ENCODE measurements around the gene LLGL1. TPM values are rescaled to one million over a fixed set of nuclear protein-coding genes. Genes with fewer than 3 reads are reported as not detected.

The LLGL1 gene
- total and polyA plus RNA-seq, 3 donors from 2014 or later = 24.2 to 46.8 (median 40.0) TPM

DNA sequence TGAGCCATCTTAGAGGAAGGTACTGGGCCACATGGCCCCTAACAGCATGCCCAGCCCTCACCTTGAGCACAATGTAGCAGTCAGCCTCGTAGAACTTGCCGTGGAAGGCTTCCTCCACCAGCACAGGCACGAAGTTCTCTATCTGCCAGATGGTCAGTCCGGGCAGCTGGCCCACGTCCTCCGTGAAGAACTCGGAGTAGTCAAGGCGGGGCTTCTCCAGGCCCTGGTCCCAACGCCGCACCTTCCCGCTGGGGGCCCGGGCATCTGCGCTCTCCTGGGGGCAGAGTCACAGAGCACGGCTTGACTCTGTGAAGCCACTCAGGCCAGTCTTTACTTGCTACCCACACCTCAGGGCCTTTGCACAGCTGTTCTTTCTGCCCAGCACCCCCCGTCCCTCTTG lies 25.8 kb downstream of the LLGL1 start:
- no peaks in the 10 kb centered on the region for H3K27me3 ChIP-seq
- 57 to 73% methylated on average over 1 to 15 of the region's 15 CpGs for WGBS, 2 donors
- no peaks in the 10 kb centered on the region for H3K9me3 ChIP-seq
- H3K36me3 ChIP-seq (ENCODE audit: low read depth, missing control alignments) = no peaks in the 10 kb centered on the region
- no peak for DNase-seq
- peaks cover 24% of the 10 kb centered on the region for H3K4me1 ChIP-seq
- no peak overlapping the region for H3K4me3 ChIP-seq
- intact Hi-C loops (cut with DNase I; ENCODE audit: low total_unique reads) = no loop called here
- TF ChIP-seq POLR2A (IDR thresholded peaks at IDR 0.05) = no peak
- TF ChIP-seq, protein P1, sequence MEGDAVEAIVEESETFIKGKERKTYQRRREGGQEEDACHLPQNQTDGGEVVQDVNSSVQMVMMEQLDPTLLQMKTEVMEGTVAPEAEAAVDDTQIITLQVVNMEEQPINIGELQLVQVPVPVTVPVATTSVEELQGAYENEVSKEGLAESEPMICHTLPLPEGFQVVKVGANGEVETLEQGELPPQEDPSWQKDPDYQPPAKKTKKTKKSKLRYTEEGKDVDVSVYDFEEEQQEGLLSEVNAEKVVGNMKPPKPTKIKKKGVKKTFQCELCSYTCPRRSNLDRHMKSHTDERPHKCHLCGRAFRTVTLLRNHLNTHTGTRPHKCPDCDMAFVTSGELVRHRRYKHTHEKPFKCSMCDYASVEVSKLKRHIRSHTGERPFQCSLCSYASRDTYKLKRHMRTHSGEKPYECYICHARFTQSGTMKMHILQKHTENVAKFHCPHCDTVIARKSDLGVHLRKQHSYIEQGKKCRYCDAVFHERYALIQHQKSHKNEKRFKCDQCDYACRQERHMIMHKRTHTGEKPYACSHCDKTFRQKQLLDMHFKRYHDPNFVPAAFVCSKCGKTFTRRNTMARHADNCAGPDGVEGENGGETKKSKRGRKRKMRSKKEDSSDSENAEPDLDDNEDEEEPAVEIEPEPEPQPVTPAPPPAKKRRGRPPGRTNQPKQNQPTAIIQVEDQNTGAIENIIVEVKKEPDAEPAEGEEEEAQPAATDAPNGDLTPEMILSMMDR (IDR thresholded peaks at IDR 0.05) = no peak
- H3K27ac ChIP-seq = no peak overlapping the region

GRCh38 chr17:18252160-18252559 lies 26.7 kb downstream of the LLGL1 start:
- Histone ChIP-seq H3K27me3 (no peaks in the 10 kb centered on the region), H3K4me3 (no peak overlapping the region), H3K4me1 (peaks cover 25% of the 10 kb centered on the region), H3K9me3 (no peaks in the 10 kb centered on the region), H3K36me3 (ENCODE audit: low read depth, missing control alignments) (no peaks in the 10 kb centered on the region), H3K27ac (no peak overlapping the region)
- TF ChIP-seq POLR2A (IDR thresholded peaks at IDR 0.05) = no peak
- TF ChIP-seq, protein P1 (IDR thresholded peaks at IDR 0.05) = no peak
- intact Hi-C loops (cut with DNase I; ENCODE audit: low total_unique reads) = no loop called here
- 87 to 96% methylated on average over 4 to 5 of the region's 5 CpGs for WGBS, 2 donors
- no peak for DNase-seq

DNA sequence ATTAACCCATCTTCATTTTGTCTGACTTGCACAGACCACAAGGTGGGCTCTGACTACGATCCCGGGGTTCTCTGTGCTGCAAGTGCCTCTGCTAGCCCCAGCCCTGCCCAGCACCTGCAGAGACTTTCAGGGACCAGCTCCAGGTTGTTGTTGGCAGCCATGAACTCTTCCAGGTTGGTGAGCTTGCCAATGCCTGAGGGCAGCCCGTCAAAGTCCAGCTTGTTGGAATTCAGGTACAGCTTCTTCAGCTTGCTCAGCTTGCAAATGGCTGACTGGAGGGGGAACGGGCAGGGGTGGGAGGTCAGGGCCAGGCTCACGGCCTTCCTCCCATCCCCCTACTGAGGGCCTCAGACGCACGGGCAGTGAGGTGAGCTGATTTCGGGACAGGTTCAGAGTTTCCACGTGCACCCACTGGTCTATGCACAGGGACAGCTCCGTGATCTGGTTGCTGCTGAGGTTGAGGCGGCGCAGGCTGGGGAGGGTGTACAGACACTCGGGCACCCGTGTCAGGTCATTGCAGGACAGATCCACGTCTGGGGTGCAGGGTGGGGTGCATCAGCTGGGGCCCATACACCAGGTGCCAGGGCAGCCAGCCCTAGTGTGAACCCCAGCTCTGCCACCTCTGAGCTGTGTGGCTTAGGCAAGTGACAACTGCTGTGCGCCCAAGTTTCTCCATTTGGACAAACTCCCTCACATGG lies 27.9 kb downstream of the LLGL1 start:
- Histone ChIP-seq H3K36me3 (ENCODE audit: low read depth, missing control alignments) (no peaks in the 10 kb centered on the region), H3K27ac (no peak overlapping the region), H3K9me3 (no peaks in the 10 kb centered on the region), H3K27me3 (no peaks in the 10 kb centered on the region), H3K4me3 (no peak overlapping the region), H3K4me1 (peaks cover 19% of the 10 kb centered on the region)
- 85 to 87% methylated on average over 6 to 16 of the region's 16 CpGs for WGBS, 2 donors
- intact Hi-C loops (cut with DNase I; ENCODE audit: low total_unique reads) = no loop called here
- TF ChIP-seq, protein P1 (IDR thresholded peaks at IDR 0.05) = no peak
- TF ChIP-seq POLR2A (IDR thresholded peaks at IDR 0.05) = no peak
- no peak for DNase-seq

GRCh38 chr17:18253947-18254821 lies 28.7 kb downstream of the LLGL1 start:
- intact Hi-C loops (cut with DNase I; ENCODE audit: low total_unique reads) = no loop called here
- Histone ChIP-seq H3K4me3 (no peak overlapping the region), H3K9me3 (no peaks in the 10 kb centered on the region), H3K36me3 (ENCODE audit: low read depth, missing control alignments) (no peaks in the 10 kb centered on the region), H3K27ac (no peak overlapping the region), H3K4me1 (peaks cover 19% of the 10 kb centered on the region), H3K27me3 (no peaks in the 10 kb centered on the region)
- no peak for DNase-seq
- TF ChIP-seq, protein P1 (IDR thresholded peaks at IDR 0.05) = no peak
- no peak for TF ChIP-seq POLR2A (IDR thresholded peaks at IDR 0.05)
- WGBS, 2 donors = 94 to 95% methylated on average over 7 to 27 of the region's 27 CpGs
